GM21526 (cell line): ENCODE data around the gene SPDYE1.
A peak's percentile ranks its signal among the peaks of the same experiment; 100 is the strongest.

ENCODE experiments used
- ATAC-seq: cut with Tn5 transposase; IDR thresholded peaks from one replicate; pipeline ENCODE4 v1.9.1; 2021; ENCODE audit warnings: moderate library complexity; ENCODE audit not compliant: unreplicated experiment, low FRiP score

Gene SPDYE1

DNA sequence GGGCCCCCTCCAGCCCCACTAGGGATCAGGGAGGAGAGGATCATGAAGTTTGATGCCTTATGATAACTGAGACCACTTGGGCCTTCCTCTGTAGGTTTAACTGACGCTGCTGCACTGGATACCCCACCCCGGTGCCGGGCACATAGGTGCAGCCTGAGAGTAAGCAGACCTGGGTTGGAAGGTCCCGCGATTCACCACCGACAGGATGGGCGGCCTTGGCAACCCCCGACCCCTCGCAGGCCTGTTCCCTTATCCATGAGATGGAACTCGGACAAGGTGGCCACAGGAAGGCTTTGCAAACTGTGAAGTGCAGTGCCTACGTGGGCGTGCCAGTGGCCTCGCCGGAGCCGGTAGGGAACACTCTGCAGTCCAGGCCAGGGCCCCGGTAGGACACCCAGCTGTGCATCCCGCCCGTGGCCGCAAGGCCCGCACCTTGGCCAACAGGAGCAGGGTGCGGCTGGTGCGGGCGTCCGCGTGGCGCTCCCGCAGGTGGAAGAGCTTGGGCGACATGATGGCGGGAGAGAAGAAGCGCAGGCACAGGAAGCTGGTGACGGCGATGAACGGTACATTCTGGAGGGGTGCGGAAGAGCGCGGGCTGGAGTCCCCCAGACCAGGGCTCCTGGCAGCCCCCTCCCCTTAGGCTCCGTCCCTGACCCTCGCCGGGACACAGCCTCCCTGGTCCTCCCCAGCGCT lies 42.2 kb downstream of the SPDYE1 start:
- peak; percentile 6 for ATAC-seq

DNA sequence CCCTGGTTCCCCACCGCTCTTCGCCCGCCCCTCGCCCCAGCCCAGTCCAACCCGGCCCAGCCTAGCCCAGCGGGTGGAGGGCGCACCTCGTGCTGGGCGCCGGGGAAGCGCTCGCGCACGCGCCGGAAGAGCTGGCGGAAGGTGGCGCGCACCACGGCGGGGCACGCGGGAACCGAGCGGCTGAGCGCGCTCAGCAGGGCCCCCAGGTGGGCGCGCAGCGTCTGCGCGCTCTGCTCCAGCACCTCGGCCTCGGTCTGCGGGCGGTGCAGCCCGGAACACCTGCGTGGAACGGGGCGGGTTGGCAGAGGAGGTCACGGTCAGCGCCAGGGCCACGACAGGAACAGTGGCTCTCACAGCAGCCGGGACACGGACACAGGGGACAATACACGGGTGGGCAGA lies 42.8 kb downstream of the SPDYE1 start:
- ATAC-seq, result peak; percentile 30

GRCh38 chr7:44042221-44042620 lies 44.5 kb downstream of the SPDYE1 start:
- no peak for ATAC-seq

DNA sequence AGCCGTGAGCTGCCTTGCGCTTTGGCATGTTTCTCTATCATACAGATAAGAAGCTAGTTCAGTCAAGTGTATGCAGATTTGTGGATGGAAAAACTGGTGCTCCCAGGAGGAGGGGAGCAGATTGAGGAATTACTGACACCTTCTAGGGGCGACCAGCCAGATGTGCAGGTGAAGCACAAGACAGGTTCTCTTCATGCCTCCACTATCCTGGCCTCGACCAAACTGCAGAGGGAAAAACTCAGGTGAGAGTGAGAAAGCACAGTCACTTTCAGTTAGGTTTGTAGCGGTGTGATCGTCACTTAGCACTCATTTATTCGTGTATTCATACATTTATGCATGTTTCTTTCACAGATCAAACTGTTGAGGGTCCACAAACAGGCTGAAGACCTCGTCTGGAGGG lies 46.2 kb downstream of the SPDYE1 start:
- no peak for ATAC-seq

DNA sequence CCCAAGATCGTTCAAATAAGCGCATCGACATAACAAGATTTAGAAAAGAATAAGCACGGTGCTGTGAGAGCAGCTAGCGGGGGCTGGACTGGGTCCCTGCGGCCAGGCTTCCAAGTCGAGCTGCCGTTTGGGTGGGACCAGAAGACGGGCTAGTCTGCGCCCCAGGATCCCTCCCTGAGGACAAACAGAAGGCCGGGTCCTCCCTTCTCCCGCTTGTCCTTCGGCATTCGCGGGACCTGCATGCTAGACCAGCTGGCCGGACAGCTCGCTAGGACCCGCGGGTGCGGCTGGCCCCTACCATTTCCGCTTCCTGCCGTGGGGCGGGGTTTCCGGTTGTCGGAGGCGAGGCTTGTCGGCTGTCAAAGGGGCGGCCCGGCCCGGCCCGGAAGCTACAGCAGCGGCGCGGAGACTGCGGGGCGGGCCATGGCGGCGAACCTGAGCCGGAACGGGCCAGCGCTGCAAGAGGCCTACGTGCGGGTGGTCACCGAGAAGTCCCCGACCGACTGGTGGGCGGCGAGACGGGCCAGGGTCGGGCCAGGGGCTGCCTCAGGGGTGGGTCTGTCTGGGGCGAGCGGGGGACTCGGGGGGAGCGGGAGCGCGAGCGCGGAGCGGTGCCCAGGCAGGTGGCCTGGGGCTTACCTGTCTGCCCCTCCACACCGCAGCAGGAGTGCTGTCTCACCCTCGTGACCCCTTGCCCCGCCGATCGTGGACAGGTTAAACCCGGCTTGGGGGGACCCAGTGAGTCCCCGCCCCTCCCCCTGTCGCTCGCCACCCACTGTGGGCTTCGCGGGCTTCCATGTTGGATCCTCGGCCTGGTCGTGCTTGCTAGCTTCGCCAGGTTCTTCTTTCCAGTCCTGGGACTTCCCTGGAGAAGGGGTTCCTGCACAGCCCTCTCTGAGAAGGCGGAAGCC lies 46.9 kb downstream of the SPDYE1 start, which contains the start of gene DBNL:
DBNL (plus strand) TSS at position 388 of the 911 bp plus-strand sequence; CDS start at position 424, 36 bp downstream.
- ATAC-seq, result peak; percentile 55

- peak; percentile 12 for ATAC-seq
Measured at GRCh38 chr7:44045226-44046014, 47.7 kb downstream of the SPDYE1 start.

GRCh38 chr7:44046321-44047061 lies 48.8 kb downstream of the SPDYE1 start:
- ATAC-seq, result no peak

DNA sequence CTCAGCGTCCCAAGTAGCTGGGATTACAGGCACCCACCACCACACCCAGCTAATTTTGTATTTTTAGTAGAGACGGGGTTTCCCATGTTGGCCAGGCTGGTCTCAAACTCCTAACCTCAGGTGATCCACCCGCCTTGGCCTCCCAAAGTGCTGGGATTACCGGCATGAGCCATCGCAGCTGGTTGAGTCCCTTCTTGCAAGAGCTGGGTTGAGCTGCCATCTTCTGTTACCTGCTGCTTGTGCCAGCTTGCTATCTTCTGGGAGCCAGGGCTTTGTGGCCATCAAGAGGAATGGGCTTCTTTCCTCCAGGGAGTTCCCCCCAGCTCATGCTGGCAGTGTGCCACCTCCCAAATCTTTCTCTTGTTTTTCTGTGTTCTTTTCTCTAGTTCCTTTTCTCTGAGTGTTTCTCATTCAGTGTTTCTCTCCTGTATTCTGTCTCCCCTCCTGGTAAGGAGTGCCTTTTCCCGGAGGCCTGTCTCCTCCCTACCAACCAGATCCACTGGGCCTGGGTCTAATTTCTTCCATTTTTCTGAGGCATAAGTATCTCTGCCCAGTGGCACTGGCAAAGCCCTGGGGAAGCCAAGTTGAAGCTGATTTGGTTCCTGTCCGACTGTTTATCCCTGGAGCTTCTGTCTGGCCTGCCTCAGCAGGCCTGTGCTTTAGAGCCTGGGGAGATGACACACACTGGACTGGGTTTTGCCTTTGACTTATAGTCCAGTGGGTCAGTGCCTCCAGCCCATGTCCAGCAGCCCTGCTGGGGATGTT lies 50.5 kb downstream of the SPDYE1 start:
- no peak for ATAC-seq

- no peak for ATAC-seq
Measured at GRCh38 chr7:44050121-44050914, 52.6 kb downstream of the SPDYE1 start.

GRCh38 chr7:44050915-44051560 lies 53.3 kb downstream of the SPDYE1 start:
- no peak for ATAC-seq

GRCh38 chr7:44051611-44052220 lies 54.0 kb downstream of the SPDYE1 start:
- no peak for ATAC-seq

DNA sequence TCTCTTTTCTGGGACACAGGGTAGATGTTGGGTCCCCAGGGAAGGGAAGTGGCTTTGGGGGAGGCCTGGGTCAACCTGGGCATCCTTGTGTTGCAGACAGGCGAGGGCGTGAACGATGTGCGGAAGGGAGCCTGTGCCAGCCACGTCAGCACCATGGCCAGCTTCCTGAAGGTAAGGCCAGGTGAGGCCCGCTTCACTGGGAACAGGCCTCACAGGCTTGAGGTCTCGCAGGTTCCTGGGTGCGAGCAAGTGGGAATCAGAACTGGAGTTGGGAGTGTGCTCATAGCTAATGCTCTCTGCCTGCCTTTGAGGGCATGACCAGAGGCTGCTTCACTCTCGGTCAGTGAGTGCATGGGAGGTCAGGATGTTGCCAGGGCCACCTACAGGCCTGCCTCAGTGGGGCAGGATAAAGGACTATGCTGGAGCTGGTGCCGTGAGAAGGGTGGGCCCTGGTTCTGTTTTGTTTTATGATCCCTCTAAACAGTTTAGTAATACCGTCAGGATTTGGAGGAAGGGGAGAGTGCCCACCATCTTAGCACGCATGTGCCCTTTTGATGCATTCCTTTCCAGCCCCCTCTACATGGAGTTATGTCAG lies 55.2 kb downstream of the SPDYE1 start:
- ATAC-seq, result no peak

DNA sequence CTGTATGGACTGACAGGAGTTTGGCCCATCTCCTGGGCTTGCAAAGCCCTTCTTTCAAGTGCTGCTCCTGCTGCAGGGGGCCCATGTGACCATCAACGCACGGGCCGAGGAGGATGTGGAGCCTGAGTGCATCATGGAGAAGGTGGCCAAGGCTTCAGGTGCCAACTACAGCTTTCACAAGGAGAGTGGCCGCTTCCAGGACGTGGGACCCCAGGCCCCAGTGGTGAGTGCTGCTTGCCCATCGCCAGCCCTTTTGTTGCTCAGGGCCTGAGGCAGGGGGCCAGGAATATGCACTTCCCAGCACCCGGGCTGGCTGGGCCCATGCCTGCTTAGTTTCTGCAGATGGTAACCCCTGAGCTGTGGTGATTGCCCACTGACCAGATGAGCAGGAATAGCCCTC lies 59.0 kb downstream of the SPDYE1 start:
- ATAC-seq, result no peak

- no peak for ATAC-seq
Measured at GRCh38 chr7:44057181-44057848, 59.6 kb downstream of the SPDYE1 start.

DNA sequence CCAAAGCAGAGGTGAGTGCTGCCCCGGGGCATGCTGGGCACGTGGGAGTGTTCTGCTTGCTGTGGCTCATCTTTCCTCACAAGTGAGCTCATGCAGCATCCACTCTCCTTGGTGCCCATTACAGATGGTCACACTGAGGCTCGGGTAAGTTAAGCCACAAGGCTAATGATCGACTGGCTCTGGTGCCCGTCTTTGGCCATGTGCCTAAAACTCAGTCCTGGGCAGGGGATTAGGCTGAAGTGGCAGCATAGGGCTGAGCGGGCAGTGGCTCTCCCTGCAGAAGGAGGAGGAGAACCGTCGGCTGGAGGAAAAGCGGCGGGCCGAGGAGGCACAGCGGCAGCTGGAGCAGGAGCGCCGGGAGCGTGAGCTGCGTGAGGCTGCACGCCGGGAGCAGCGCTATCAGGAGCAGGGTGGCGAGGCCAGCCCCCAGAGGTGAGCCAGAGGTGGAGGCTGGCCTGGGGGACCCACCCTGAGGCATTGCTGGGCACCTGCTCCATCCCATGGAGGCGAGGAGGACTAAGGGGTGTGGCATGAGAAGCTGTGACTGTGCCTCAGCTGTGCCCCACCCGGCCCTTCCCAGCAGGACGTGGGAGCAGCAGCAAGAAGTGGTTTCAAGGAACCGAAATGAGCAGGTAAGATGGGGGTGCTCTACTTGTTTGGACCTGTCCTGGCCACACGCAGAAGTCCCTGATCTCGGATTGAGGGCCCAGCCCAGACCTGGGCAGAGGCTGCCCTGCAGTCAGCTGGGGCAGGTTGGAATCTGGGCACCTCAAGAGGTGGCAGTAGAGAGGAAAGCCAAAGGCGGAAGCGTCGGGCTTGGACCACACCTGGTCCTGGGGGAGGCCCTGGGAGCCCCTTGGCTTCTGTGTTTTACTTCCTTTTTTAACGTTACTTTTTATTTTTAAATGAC lies 60.4 kb downstream of the SPDYE1 start:
- ATAC-seq, result no peak

- no peak for ATAC-seq
Measured at GRCh38 chr7:44058759-44059218, 61.1 kb downstream of the SPDYE1 start.
